ENCODE measurements around the gene SORCS3. TPM values are rescaled to one million over a fixed set of nuclear protein-coding genes. Genes with fewer than 3 reads are reported as not detected.

SORCS3 gene
- total RNA-seq, 1 donor from 2014 or later, result 4.2 TPM

DNA sequence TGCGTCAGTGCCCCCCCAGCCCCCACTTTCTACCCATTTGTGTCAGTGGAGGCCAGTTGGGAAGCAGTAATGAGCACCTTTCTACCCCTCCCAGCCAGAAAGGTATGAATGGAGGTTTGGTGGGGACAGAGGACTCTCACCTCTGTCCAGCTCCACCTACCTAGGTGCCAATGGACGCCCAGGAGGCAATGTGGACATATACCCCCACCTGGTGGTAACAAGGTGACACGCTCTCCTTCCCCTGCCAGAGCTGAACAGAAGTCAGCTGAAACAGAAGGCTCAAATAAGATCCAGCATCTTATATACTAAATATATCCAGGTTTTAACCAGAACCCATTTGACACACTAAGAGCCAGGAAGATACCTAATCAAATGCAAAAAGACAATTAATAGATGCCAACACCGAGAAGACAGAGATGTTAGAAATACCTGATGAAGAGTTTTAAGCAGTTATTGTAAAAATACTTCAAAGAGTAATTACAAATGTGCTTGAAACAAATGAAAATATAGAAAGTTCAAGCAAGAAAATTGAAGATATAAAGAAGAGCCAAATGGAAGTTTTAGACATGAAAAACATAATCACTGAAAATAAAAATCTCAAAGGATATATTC, 18.4 kb upstream of the SORCS3 start:
- no peak overlapping the region for H3K4me3 Mint-ChIP-seq
- TF ChIP-seq, protein P1, sequence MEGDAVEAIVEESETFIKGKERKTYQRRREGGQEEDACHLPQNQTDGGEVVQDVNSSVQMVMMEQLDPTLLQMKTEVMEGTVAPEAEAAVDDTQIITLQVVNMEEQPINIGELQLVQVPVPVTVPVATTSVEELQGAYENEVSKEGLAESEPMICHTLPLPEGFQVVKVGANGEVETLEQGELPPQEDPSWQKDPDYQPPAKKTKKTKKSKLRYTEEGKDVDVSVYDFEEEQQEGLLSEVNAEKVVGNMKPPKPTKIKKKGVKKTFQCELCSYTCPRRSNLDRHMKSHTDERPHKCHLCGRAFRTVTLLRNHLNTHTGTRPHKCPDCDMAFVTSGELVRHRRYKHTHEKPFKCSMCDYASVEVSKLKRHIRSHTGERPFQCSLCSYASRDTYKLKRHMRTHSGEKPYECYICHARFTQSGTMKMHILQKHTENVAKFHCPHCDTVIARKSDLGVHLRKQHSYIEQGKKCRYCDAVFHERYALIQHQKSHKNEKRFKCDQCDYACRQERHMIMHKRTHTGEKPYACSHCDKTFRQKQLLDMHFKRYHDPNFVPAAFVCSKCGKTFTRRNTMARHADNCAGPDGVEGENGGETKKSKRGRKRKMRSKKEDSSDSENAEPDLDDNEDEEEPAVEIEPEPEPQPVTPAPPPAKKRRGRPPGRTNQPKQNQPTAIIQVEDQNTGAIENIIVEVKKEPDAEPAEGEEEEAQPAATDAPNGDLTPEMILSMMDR (conservative IDR thresholded peaks at IDR 0.05), result peak; percentile 67
- H3K36me3 Mint-ChIP-seq, result no peaks in the 10 kb centered on the region
- H3K4me1 Mint-ChIP-seq (ENCODE audit: unreplicated experiment), result no peaks in the 10 kb centered on the region
- H3K27ac Mint-ChIP-seq, result no peak overlapping the region
- DNase-seq (ENCODE audit: extremely low spot score, unreplicated experiment), result no peak
- peaks cover 43% of the 10 kb centered on the region for H3K27me3 Mint-ChIP-seq
- H3K9me3 Mint-ChIP-seq, result no peaks in the 10 kb centered on the region

DNA sequence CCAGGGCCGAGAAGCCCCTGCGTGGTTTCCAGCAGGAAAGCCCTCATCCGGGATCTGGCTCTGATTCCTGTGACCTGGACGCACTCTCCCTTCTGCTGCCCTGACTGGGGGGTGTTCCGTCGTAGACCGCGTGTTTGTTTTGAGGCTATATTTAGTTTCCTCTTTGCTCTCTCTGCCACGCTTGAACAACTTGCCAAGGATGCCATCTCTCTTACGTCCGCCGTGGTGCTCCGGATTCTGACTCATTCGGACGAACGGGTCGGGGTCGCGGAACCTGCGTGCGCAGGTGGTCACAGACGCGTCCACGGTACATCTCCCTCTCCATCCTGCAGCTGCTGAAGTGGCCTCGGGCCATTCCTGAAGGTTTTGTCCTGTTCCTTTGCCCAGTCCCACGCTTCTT, 10.4 kb upstream of the SORCS3 start:
- Mint-ChIP-seq H3K27ac (no peak overlapping the region), H3K4me3 (no peak overlapping the region), H3K9me3 (no peaks in the 10 kb centered on the region), H3K36me3 (no peaks in the 10 kb centered on the region), H3K4me1 (ENCODE audit: unreplicated experiment) (no peaks in the 10 kb centered on the region), H3K27me3 (peaks cover 62% of the 10 kb centered on the region)
- TF ChIP-seq, protein P1 (conservative IDR thresholded peaks at IDR 0.05), result no peak
- no peak for DNase-seq (ENCODE audit: extremely low spot score, unreplicated experiment)

DNA sequence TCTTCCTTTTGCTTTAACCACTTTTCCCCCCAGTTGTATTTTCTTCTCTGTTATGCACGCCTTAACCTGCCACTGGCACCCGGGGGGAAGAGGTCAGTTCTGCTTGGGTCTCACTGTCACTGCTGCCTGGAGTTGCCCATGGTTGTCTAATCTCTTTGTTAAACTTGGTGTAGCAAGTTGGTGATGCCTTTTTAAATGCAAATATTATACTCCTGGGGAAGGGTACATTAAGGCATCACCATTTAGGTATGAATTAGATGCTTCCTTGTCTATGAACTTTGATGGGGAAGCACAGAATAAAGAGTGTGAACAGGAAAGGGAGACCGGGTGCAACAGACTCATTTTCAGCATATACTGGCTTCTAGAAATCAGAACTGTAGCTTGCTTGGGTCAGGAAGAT, 9.1 kb upstream of the SORCS3 start:
- no peak overlapping the region for H3K27ac Mint-ChIP-seq
- no peak for DNase-seq (ENCODE audit: extremely low spot score, unreplicated experiment)
- H3K4me3 Mint-ChIP-seq, result no peak overlapping the region
- peaks cover 69% of the 10 kb centered on the region for H3K27me3 Mint-ChIP-seq
- TF ChIP-seq, protein P1 (conservative IDR thresholded peaks at IDR 0.05), result no peak
- H3K4me1 Mint-ChIP-seq (ENCODE audit: unreplicated experiment), result no peaks in the 10 kb centered on the region
- no peaks in the 10 kb centered on the region for H3K9me3 Mint-ChIP-seq
- no peaks in the 10 kb centered on the region for H3K36me3 Mint-ChIP-seq

DNA sequence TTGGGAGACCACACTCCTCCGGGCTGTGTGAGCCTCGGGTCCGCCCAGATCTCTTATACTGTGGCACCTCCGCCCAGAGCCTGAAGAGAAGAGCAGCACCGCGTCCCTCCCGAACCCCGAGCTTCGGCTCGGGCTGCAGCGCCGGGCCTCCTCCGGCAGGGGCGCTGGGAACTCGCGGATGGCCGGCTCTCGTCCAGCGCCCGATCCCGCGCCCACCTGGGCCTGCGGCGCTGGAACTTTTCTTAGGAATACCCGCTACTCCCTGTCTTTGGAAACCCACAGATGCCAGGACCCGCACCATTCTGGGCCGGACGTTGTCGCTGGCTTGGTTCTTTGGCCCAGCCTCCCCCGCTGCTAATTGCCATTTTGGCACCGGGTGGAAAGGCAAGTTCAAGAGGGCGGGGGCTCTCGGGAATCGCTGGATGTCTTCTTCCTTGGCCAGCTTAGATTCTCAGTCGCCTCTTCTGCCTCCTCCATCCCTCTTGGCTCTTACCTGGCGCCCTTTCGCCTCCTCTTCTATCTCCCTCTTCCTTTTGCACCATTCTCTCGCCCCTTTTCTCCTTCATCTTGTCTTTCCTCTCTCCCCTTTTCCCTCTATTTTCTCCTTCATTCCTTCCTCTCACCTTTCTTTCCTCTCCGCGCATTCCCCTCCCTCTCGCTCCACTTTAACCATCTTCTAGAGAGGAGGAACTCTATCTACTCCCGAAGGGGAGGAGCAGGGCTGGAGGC, 2.1 kb upstream of the SORCS3 start:
- peak overlapping the region; percentile 56 for H3K27ac Mint-ChIP-seq
- TF ChIP-seq, protein P1 (conservative IDR thresholded peaks at IDR 0.05), result peak; percentile 86
- peak overlapping the region; percentile 85 for H3K4me3 Mint-ChIP-seq
- H3K36me3 Mint-ChIP-seq, result no peaks in the 10 kb centered on the region
- H3K9me3 Mint-ChIP-seq, result no peaks in the 10 kb centered on the region
- DNase-seq (ENCODE audit: extremely low spot score, unreplicated experiment), result peak; percentile 77
- peaks cover 83% of the 10 kb centered on the region for H3K27me3 Mint-ChIP-seq
- H3K4me1 Mint-ChIP-seq (ENCODE audit: unreplicated experiment), result peaks cover 5% of the 10 kb centered on the region

DNA sequence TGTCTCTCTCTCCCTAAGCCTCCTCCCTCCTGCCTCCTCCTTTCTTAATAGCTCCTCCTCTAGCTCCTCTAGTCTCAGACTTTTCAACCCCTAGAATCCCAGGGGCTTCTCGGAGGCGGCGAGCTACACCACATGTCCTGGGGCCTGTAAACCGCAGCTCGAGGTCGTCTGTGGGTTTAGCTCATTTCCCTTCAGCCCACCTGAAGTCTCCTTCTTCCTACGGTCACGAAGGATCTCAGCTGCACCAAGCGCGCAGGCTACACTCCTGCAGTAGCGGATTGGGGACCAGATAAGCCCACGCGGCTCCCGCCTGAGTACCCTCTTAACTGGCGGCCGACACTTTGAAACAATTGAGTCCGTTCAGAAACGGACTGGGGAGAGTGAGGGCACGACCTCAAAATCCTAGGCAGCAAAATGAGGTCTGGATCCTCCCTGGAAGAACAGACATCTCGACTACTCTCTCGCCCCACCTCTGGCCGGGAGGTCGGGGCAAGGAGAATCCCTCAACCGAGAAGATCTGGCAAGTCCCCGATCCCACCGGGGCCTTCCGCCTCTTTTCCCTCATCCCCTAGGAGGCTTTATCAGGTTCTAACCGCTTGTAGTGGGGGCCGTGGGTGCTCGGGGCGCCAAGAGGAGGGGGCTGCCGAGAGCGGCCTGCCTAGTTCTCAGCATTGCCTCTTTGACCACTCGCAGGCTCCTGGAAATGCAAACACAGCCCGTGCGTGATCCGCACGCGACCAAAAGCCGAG, 1.3 kb upstream of the SORCS3 start:
- DNase-seq (ENCODE audit: extremely low spot score, unreplicated experiment), result no peak
- TF ChIP-seq, protein P1 (conservative IDR thresholded peaks at IDR 0.05), result no peak
- H3K36me3 Mint-ChIP-seq, result no peaks in the 10 kb centered on the region
- peak overlapping the region; percentile 85 for H3K4me3 Mint-ChIP-seq
- peaks cover 5% of the 10 kb centered on the region for H3K4me1 Mint-ChIP-seq (ENCODE audit: unreplicated experiment)
- peaks cover 85% of the 10 kb centered on the region for H3K27me3 Mint-ChIP-seq
- peak overlapping the region; percentile 56 for H3K27ac Mint-ChIP-seq
- no peaks in the 10 kb centered on the region for H3K9me3 Mint-ChIP-seq
